ENCODE results near the gene CDC42SE2.
"Not testable (repeated sequence)": the region's sequence is repeated elsewhere in the genome, so short reads cannot be mapped to it uniquely, and the experiment has no call there.

Gene CDC42SE2

GRCh38 chr5:131366428-131366827 is 102.6 kb downstream of the CDC42SE2 start:
- no peak for DNase-seq (ENCODE audit: low read depth)

GRCh38 chr5:131367219-131367860 is 103.5 kb downstream of the CDC42SE2 start:
- no peak for DNase-seq (ENCODE audit: low read depth)

DNA sequence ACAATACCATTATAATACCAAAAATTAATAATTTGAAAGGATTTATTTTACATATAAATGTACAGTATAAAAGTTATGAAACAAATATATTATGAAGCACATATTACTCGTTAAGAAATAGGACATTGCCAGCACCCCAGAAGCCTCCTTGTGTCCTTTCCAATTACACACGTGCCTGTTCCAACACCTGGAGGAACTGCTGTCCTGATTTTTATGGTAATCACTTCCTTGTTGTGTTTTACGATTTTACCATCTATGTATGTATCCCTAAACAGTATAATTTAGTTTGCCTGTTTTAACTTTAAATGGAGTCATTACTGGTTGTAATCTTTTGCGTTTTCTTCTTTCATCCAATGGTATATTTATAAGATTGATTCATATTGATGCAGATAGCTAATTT is 105.0 kb downstream of the CDC42SE2 start:
- DNase-seq (ENCODE audit: low read depth), result no peak

GRCh38 chr5:131369558-131369957 is 105.7 kb downstream of the CDC42SE2 start:
- no peak for DNase-seq (ENCODE audit: low read depth)

DNA sequence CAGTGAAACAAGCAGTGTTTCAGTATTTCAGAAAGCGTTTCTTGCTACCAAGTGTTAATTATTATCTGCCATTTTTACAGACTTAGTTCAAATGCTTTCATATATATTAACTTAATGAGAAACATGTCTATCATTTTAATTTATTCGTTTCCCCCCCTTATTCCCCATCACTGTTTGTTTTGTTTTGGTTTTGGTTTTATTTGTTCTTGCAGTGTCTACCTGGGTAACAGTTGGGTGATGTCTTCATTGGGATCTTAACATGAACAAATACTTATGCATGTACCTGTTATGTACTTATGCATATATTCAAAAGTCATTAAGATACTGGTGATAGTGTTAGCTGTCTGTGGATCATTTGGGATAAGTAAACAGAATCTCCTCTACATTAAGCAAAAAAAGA is 108.0 kb downstream of the CDC42SE2 start:
- no peak for DNase-seq (ENCODE audit: low read depth)

DNA sequence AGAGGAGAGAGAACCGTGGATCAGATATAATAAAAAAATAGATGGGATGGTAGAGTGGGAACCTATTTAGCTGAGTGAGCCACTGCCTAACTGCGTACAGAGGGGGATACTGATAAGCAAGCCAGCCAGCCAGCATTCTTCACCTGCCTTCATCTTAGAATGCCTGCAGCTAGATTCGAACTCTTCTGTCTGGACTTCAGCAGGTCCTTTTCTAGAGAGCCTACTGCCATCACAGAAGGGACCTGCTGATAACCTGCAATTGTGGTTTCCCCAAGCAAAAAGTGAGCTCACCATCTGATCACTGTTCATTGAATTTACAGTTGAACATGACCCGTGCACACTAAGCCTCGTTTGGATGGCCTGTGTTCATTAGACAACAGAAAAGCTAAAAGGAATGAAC is 109.4 kb downstream of the CDC42SE2 start:
- DNase-seq (ENCODE audit: low read depth), result no peak

DNA sequence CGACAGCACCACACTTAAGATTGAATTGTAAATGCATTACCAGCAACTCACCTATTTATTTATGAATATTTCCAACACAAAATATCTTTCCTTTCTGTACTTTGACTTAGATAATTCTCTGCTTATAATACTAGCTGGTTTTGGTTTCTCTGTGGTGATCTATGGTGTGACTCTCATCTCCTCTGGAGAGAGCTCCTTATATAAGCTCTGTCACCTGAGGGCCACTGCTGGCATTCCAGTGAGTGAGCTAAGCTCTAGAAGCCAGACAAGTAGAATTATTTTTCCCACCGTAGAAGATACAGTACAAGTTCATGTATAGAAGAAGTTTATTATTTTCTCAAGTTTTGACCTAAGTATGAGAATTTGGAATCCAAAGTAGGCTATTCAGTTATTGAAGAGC is 111.5 kb downstream of the CDC42SE2 start:
- DNase-seq (ENCODE audit: low read depth), result no peak

DNA sequence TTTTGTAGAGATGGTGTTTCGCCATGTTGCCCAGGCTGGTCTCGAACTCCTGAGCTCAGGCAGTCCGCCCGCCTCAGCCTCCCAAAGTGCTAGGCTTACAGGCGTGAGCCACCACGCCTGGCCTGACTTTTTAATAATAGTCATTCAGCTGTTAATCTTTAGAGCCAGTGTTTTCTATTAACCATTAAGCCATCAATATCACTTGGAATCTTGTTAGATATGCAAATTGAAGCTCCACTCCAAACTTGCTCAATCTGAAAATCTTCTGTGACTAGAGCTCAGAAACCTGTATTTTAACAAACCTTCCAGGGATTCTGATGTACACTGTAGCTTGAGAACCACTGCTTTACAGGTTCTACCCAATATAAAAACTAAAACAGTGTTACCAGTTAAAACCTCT is 113.5 kb downstream of the CDC42SE2 start:
- no peak for DNase-seq (ENCODE audit: low read depth)

GRCh38 chr5:131377785-131378325 is 114.0 kb downstream of the CDC42SE2 start:
- DNase-seq (ENCODE audit: low read depth), result no peak

- DNase-seq (ENCODE audit: low read depth), result no peak
These were observed 115.1 kb downstream of the CDC42SE2 start for GRCh38 chr5:131378721-131379541.

- no peak for DNase-seq (ENCODE audit: low read depth)
These were observed 115.9 kb downstream of the CDC42SE2 start for GRCh38 chr5:131379723-131380122.

DNA sequence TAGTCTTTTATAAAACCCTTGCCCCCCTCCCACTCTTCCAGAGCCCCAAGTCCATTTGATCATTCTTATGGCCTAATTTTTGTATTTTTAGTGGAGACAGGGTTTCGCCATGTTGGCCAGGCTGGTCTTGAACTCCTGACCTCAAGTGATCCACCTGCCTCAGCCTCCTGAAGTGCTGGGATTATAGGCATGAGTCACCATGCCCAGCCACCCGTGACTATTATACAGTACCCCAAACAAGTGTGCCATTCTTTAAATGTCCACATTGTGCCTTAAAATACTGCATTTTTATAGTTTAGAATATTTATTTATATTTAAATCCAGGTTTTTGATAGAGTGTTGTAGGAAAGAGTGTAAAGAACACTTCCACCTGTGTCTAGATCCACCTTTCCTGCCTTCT is 116.4 kb downstream of the CDC42SE2 start:
- not testable (repeated sequence) for DNase-seq (ENCODE audit: low read depth)

GRCh38 chr5:131381021-131381420 is 117.2 kb downstream of the CDC42SE2 start:
- DNase-seq (ENCODE audit: low read depth), result no peak

DNA sequence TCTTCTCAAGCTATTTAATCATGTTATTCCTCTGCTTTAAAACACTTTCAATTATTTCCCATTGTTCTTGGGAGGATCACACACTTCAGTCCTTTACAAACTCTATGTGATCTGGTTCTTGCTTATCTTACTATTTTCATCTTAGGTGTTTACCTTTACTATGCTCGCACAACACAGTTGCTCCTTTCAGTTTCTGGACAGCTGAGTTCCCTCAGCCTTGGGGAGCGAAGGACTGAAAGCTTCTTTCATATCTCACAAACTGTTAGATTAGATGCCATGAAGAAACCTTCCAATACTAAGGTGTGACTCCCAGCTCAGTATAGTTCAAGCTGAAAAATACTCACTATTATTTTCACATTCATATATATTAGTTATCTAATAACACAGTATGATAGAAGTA is 117.9 kb downstream of the CDC42SE2 start:
- DNase-seq (ENCODE audit: low read depth), result no peak

DNA sequence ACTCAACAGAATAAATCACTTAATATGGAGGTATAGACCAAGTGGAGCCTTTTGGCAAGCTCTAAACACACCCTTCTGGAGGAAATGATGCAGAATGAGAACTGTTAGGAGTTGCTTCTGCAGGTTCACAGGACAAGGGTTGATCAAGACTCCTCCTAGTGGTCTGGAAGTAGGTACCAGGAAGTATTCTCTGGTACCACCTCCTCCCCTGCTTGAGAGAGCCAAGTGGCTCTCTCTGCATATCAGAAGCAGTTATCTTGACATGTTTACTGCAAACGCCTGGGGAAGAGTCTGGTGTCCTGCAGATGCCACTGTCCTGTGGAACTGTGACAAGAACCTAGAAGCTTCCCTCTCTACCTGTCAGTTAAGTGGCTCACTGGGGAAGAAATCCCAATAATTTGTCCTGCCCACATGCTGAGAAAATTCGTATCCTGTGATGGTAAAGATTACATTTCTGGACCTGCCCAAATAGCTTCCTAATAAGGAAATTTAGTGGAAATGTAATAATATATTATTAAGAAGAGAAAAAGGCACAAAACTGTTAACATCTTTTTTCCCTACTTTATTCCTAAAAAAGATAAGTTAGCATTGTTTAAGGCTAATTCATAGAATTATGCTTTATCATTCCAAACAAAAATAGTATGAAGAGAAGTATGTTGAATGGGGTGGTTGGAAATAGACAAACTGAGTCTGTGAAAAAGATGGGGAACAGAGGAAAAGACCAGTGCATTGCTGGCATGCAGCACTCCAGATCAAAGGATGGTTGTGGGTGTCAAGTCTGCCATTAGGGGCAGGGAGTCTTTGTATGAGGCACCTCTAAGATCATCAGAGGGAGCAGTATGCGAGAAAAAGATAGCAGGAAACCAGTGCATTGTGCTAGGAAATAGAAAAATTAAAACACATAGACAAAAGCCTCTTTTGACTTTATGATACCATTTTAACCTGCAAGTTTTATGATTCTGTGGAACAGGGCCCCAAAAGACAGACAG is 118.8 kb downstream of the CDC42SE2 start:
- DNase-seq (ENCODE audit: low read depth), result no peak

- DNase-seq (ENCODE audit: low read depth), result no peak
These were observed 120.3 kb downstream of the CDC42SE2 start for GRCh38 chr5:131384173-131384572.

DNA sequence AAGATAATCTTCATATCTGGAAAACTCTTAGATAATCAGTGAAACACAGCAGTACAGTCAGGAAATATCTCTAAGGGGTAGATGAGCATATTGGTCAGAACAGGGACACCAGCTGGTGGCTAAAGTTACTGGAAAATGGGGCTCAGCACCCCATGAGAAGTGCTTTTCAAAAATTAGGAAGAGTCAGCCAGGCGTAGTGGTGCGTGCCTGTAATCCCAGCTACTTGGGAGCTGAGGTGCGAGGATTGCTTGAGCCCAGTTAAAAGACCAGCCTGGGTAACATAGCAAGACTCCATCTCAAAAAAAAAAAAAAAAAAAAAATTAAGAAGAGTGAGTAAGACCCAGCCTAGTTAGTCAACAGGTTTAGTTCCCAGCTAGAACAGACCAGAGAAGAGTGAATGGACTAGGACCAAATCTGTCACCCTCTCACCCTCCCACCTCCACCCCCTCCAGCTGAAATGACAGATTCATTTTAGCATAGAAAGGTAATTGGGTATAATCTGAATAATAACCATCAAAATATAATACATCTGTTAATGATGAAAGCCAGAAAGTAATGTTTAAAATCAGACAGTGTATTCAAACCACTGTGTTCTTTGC is 120.9 kb downstream of the CDC42SE2 start:
- no peak for DNase-seq (ENCODE audit: low read depth)

DNA sequence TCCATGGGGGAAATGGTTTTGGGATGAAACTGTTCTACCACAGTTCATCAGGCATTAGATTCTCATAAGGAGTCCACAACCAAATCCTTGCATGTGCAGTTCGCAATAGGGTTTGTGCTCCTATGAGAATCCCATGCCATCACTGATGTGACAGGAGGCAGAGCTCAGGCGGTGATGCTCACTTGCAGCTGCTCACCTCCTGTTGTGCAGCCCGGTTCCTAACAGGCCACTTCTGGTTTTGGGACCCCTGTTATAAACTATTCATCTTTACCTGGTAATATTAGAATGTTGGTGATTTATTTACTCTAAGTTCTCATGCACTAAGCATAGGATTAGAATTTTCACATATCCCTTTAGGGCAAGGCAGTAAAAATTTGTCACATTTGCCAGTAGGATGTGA is 122.3 kb downstream of the CDC42SE2 start:
- DNase-seq (ENCODE audit: low read depth), result no peak

- no peak for DNase-seq (ENCODE audit: low read depth)
These were observed 122.9 kb downstream of the CDC42SE2 start for GRCh38 chr5:131386779-131387178.

DNA sequence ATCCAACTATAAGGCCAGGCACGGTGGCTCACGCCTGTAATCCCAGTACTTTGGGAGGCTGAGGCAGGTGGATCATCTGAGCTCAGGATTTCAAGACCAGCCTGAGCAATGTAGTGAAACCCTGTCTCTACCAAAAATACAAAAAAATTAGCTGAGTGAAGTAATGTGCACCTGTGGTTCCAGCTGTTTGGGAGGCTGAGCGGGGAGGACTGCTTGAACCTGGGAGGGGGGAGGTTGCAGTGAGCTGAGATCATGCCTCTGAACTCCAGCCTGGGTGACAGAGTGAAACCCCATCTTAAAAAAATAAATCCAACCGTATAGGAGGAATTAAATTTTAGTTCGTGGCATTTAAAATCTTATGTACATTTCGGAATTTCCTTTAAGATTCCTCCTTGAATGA is 123.4 kb downstream of the CDC42SE2 start:
- no peak for DNase-seq (ENCODE audit: low read depth)

DNA sequence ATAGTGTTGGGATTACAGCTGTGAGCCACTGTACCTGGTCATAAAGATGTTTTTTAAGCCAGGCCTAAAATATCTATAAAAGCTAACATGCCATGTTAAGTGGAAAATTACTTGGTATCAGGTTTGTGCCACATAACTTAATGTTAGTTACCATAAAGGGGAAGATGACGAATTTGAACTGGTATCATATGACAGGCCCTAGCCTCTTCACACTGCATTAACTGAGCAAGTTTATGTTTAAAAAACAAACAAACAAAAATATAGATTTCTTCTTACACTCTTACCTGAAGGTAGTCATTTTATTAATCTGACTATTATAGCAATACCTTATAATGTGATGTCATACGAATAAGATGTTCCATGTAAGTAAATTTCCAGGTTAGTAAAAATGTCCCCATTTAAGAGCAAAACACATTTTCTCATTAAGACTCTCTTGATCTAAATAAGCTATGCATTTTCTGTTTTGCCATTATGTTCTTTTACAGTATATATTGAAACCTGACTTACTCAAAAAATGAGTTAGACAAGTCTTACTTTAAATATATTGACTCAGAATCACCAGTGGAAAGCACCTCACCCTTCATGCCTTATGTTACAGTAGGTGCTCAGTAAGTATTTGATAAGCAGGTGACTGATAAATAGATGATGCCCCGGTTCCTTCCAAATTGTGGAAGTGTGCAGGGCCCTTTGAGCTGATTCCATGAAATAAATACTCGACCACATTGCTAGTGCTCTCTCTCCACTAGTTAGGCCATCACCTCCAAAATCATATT is 125.4 kb downstream of the CDC42SE2 start:
- DNase-seq (ENCODE audit: low read depth), result no peak

Data from HS-27A (cell line).